Liver (tissue), 9 donors: ENCODE results near the gene VWA3A. TPM values are rescaled to one million over a fixed set of nuclear protein-coding genes. Genes with fewer than 3 reads are reported as not detected.

Experiments
- DNase-seq: peaks from one replicate; pipeline ENCODE4 v3.0.0-alpha.2; 2017; ENCODE audit warnings: low spot score
- H3K27ac ChIP-seq, 2 donors: one replicate each; pipeline ENCODE4 v1.7.0; 2013; ENCODE audit warnings: inconsistent platforms in 2 of 2, low read length in 2 of 2, control low read depth in 1 of 2, low read depth in 1 of 2, mild to moderate bottlenecking in 1 of 2
- H3K27me3 ChIP-seq, 4 donors: one replicate each; pipeline versions ENCODE4 v1.6.1 to v1.7.0; 2013; ENCODE audit warnings: low read length in 3 of 4, inconsistent platforms in 1 of 4, mild to moderate bottlenecking in 1 of 4, moderate library complexity in 1 of 4; ENCODE audit not compliant: control insufficient read depth in 4 of 4, insufficient read depth in 4 of 4
- H3K36me3 ChIP-seq, 4 donors: one replicate each; pipeline versions ENCODE4 v1.6.1 to v1.7.0; 2013; ENCODE audit warnings: low read length in 3 of 4, mild to moderate bottlenecking in 3 of 4, low read depth in 1 of 4, moderate library complexity in 1 of 4; ENCODE audit not compliant: control insufficient read depth in 4 of 4, insufficient read depth in 3 of 4
- H3K4me1 ChIP-seq, 4 donors: one replicate each; pipeline versions ENCODE4 v1.6.1 to v1.7.0; 2013; ENCODE audit warnings: low read length in 3 of 4, mild to moderate bottlenecking in 3 of 4, moderate library complexity in 1 of 4; ENCODE audit not compliant: control insufficient read depth in 4 of 4, insufficient read depth in 4 of 4
- H3K4me3 ChIP-seq, 3 donors: one replicate each; pipeline versions ENCODE4 v1.6.1 to v1.7.0; 2013; ENCODE audit warnings: low read length in 3 of 3, control low read depth in 1 of 3, low read depth in 1 of 3, mild to moderate bottlenecking in 1 of 3
- H3K9ac ChIP-seq, 2 donors: one replicate each; pipeline ENCODE4 v1.7.0; 2013; ENCODE audit warnings: low read length in 2 of 2, mild to moderate bottlenecking in 2 of 2, moderate library complexity in 2 of 2, control low read depth in 1 of 2, low read depth in 1 of 2
- H3K9me3 ChIP-seq, 4 donors: one replicate each; pipeline versions ENCODE4 v1.6.1 to v1.7.0; 2013; ENCODE audit warnings: low read length in 3 of 4; ENCODE audit not compliant: control insufficient read depth in 4 of 4
- ATF3 ChIP-seq: IDR thresholded peaks from 2 replicates; pipeline ENCODE4 v1.6.1; 2016; ENCODE audit warnings: antibody characterized with exemption
- CTCF ChIP-seq: fragments of 150-350 bp; IDR thresholded peaks from 2 replicates; pipeline ENCODE4 v1.5.1; 2017; ENCODE audit warnings: improper control_type of control experiment, low read depth, low read length; ENCODE audit not compliant: missing input control
- FOXA2 ChIP-seq: IDR thresholded peaks from 2 replicates; pipeline ENCODE4 v1.6.1; 2016; ENCODE audit warnings: antibody characterized with exemption
- GABPA ChIP-seq, 2 donors: IDR thresholded peaks in 1 of 2; conservative IDR thresholded peaks in 1 of 2; 2 replicates each; pipeline ENCODE4 v1.6.1; 2016; ENCODE audit warnings: antibody characterized with exemption in 2 of 2, mild to moderate bottlenecking in 1 of 2, moderate library complexity in 1 of 2
- HNF4A ChIP-seq, 2 donors: conservative IDR thresholded peaks; 2 replicates each; pipeline ENCODE4 v1.6.1; 2016; ENCODE audit warnings: antibody characterized with exemption in 2 of 2, mild to moderate bottlenecking in 2 of 2
- HNF4G ChIP-seq: IDR thresholded peaks from 2 replicates; pipeline ENCODE4 v1.6.1; 2016; ENCODE audit warnings: antibody characterized with exemption
- NR2F2 ChIP-seq: IDR thresholded peaks from 2 replicates; pipeline ENCODE4 v1.6.1; 2016; ENCODE audit warnings: antibody characterized with exemption
- RAD21 ChIP-seq, 2 donors: IDR thresholded peaks; 2 replicates each; pipeline ENCODE4 v1.6.1; 2016; ENCODE audit warnings: antibody characterized with exemption in 2 of 2, mild to moderate bottlenecking in 2 of 2
- REST ChIP-seq: IDR thresholded peaks from 2 replicates; pipeline ENCODE4 v1.6.1; 2016; ENCODE audit warnings: antibody characterized with exemption, mild to moderate bottlenecking
- RXRA ChIP-seq, 2 donors: IDR thresholded peaks; 2 replicates each; pipeline ENCODE4 v1.6.1; 2017 to 2018; ENCODE audit warnings: antibody characterized with exemption in 2 of 2, mild to moderate bottlenecking in 1 of 2
- SP1 ChIP-seq: IDR thresholded peaks from 2 replicates; pipeline ENCODE4 v1.6.1; 2018; ENCODE audit warnings: antibody characterized with exemption, mild to moderate bottlenecking
- TAF1 ChIP-seq: conservative IDR thresholded peaks from 2 replicates; pipeline ENCODE4 v1.6.1; 2016; ENCODE audit warnings: antibody characterized with exemption, mild to moderate bottlenecking
- YY1 ChIP-seq: IDR thresholded peaks from 2 replicates; pipeline ENCODE4 v1.6.1; 2016; ENCODE audit warnings: antibody characterized with exemption, mild to moderate bottlenecking
- WGBS: extraction: QIAGEN DNeasy Blood & Tissue Kit; methylation state at CpG from one replicate; pipeline ENCODE4 v1.1.7; 2013; 5-methylcytosine and 5-hydroxymethylcytosine counted together
- polyA plus RNA-seq, 2 donors: library from polyadenylated mRNA; stranded (reverse) in 1 of 2; unstranded in 1 of 2; fragments of 200-250 nt in 1 of 2; fragments of >200 nt in 1 of 2; fragmentation: Nextera tagmentation in 1 of 2; extraction: Ambion mirVana in 1 of 2; gene quantifications; one replicate each; pipeline versions ENCODE4 v1.2.1 to v1.2.3, GENCODE V29; 2013 to 2015
- total RNA-seq, 2 donors: library from RNA; depleted of rRNA; stranded (reverse); fragments of >200 nt; gene quantifications; one replicate each; pipeline ENCODE4 v1.2.3, GENCODE V29; 2014
- TF ChIP-seq, protein P1 (sequence below): IDR thresholded peaks from 2 replicates; pipeline ENCODE4 v1.6.1; 2016; ENCODE audit warnings: antibody characterized with exemption
- TF ChIP-seq, protein P2 (sequence below): IDR thresholded peaks from 2 replicates; pipeline ENCODE4 v1.6.1; 2016; ENCODE audit warnings: antibody characterized with exemption
- donor health status: healthy.
- donor health status: healthy.
- donor health status: healthy.
- donor health status: healthy.
- donor health status: healthy.

The VWA3A gene
- total and polyA plus RNA-seq, 4 donors, result 0.05 to 0.17 TPM; not detected in 2

- peak; percentile 97 to 98 for TF ChIP-seq RAD21 (IDR thresholded peaks at IDR 0.05)
- TF ChIP-seq, protein P1, sequence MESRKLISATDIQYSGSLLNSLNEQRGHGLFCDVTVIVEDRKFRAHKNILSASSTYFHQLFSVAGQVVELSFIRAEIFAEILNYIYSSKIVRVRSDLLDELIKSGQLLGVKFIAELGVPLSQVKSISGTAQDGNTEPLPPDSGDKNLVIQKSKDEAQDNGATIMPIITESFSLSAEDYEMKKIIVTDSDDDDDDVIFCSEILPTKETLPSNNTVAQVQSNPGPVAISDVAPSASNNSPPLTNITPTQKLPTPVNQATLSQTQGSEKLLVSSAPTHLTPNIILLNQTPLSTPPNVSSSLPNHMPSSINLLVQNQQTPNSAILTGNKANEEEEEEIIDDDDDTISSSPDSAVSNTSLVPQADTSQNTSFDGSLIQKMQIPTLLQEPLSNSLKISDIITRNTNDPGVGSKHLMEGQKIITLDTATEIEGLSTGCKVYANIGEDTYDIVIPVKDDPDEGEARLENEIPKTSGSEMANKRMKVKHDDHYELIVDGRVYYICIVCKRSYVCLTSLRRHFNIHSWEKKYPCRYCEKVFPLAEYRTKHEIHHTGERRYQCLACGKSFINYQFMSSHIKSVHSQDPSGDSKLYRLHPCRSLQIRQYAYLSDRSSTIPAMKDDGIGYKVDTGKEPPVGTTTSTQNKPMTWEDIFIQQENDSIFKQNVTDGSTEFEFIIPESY, result no peak
- TF ChIP-seq, protein P2, sequence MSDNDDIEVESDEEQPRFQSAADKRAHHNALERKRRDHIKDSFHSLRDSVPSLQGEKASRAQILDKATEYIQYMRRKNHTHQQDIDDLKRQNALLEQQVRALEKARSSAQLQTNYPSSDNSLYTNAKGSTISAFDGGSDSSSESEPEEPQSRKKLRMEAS, result no peak
- no peak for TF ChIP-seq TAF1
- peak; percentile 22 for TF ChIP-seq SP1
- TF ChIP-seq FOXA2, result peak; percentile 38
- peak; percentile 90 for TF ChIP-seq CTCF
- TF ChIP-seq RXRA (IDR thresholded peaks at IDR 0.05), result peak; percentile 72 to 85
- TF ChIP-seq HNF4A (conservative IDR thresholded peaks at IDR 0.05), result peak; percentile 36 to 55
- no peak for TF ChIP-seq ATF3
- Histone ChIP-seq H3K9ac (peak overlapping the region in 1 of 2 donors; percentile 45), H3K4me3 (no peak overlapping the region), H3K9me3 (no peaks in the 10 kb centered on the region), H3K36me3 (no peaks in the 10 kb centered on the region), H3K27me3 (no peaks in the 10 kb centered on the region), H3K27ac (peak overlapping the region in 1 of 2 donors; percentile 99), H3K4me1 (peaks cover 2 to 36% (median 27%) of the 10 kb centered on the region in 4 donors)
- 39% methylated on average over 8 of the region's 8 CpGs for WGBS
- peak; percentile 56 for DNase-seq
These were observed 96.5 kb downstream of the VWA3A start for GRCh38 chr16:22188595-22189442.

DNA sequence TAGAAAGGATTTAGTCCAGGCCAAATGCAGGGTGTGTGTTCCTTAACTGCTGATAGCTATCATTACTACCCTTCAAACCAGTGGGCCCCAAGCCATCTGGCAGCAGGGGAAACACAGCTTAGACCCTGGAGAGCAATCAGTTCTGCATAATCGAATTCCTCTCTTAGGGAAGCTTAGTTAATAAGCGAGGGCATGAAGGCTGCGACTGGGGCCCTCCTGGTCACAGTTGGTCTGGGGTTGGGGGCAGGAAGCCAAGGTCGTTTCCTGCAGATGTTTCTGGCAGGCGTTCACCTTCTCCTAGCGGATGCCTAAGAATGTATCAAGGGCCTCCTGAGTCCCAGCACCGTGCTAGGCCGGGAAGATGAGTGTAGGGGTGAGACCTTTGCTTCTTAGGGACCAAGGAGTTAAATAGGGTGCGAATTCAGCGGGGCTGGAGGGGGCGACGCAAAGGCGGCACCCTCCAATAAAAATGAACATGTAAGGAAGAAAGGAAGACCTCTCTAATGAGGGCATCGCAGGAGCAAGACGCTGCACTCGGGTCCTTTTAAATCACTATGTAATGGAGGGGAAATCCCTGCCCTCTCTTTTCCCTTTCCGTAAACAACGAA lies 97.2 kb downstream of the VWA3A start:
- Histone ChIP-seq H3K9ac (peak overlapping the region; percentile 45 to 65), H3K4me1 (peaks cover 2 to 36% (median 27%) of the 10 kb centered on the region in 4 donors), H3K27ac (peak overlapping the region; percentile 97 to 99), H3K27me3 (no peaks in the 10 kb centered on the region), H3K4me3 (peak overlapping the region; percentile 21 to 65 (median 50)), H3K9me3 (no peaks in the 10 kb centered on the region), H3K36me3 (no peaks in the 10 kb centered on the region)
- no peak for DNase-seq
- WGBS, result 12% methylated on average over 18 of the region's 18 CpGs
- no peak for TF ChIP-seq RAD21 (IDR thresholded peaks at IDR 0.05)
- TF ChIP-seq, protein P2, result peak; percentile 58
- no peak for TF ChIP-seq FOXA2
- TF ChIP-seq ATF3, result no peak
- TF ChIP-seq NR2F2, result peak; percentile 62
- peak in 1 of 2 donors; percentile 23 for TF ChIP-seq RXRA (IDR thresholded peaks at IDR 0.05)
- TF ChIP-seq, protein P1, result no peak
- TF ChIP-seq CTCF, result no peak
- TF ChIP-seq HNF4G, result no peak
- no peak for TF ChIP-seq REST
- TF ChIP-seq YY1, result no peak
- TF ChIP-seq GABPA (IDR thresholded peaks at IDR 0.05 in 1 of 2, conservative IDR thresholded peaks at IDR 0.05 in 1 of 2), result no peak
